ENCODE measurements around the gene NKX6-1. TPM values are rescaled to one million over a fixed set of nuclear protein-coding genes. Genes with fewer than 3 reads are reported as not detected.
A peak's percentile ranks its signal among the peaks of the same experiment; 100 is the strongest.

Gene NKX6-1
- total RNA-seq, 2 donors from 2014 or later: 1.2 TPM; not detected in 1

- TF ChIP-seq CTCF (IDR thresholded peaks at IDR 0.05): no peak
- no peak for ATAC-seq (ENCODE audit: insufficient number of reproducible peaks, low FRiP score, low read depth)
- DNase-seq (ENCODE audit: low spot score): no peak
- H3K9me3 ChIP-seq: no peaks in the 10 kb centered on the region
- no peaks in the 10 kb centered on the region for H3K4me1 ChIP-seq (ENCODE audit: control insufficient read depth in 1 of 2, low read depth in 2 of 2)
- no peaks in the 10 kb centered on the region for H3K27me3 ChIP-seq (replicated peaks; ENCODE audit: insufficient read depth)
- no peaks in the 10 kb centered on the region for H3K36me3 ChIP-seq
- no peak overlapping the region for H3K4me3 ChIP-seq
- H3K27ac ChIP-seq: no peak overlapping the region
These were observed 31.8 kb upstream of the NKX6-1 start for GRCh38 chr4:84530871-84531270.

GRCh38 chr4:84530454-84530853, 31.4 kb upstream of the NKX6-1 start:
- no peak for TF ChIP-seq CTCF (IDR thresholded peaks at IDR 0.05)
- no peaks in the 10 kb centered on the region for H3K27me3 ChIP-seq (replicated peaks; ENCODE audit: insufficient read depth)
- H3K4me1 ChIP-seq (ENCODE audit: control insufficient read depth in 1 of 2, low read depth in 2 of 2): no peaks in the 10 kb centered on the region
- no peak overlapping the region for H3K4me3 ChIP-seq
- no peak for DNase-seq (ENCODE audit: low spot score)
- no peak for ATAC-seq (ENCODE audit: insufficient number of reproducible peaks, low FRiP score, low read depth)
- H3K9me3 ChIP-seq: no peaks in the 10 kb centered on the region
- H3K27ac ChIP-seq: no peak overlapping the region
- H3K36me3 ChIP-seq: no peaks in the 10 kb centered on the region

- no peak for ATAC-seq (ENCODE audit: insufficient number of reproducible peaks, low FRiP score, low read depth)
- Histone ChIP-seq H3K27me3 (replicated peaks; ENCODE audit: insufficient read depth) (no peaks in the 10 kb centered on the region), H3K27ac (no peak overlapping the region), H3K4me3 (no peak overlapping the region), H3K36me3 (no peaks in the 10 kb centered on the region), H3K9me3 (no peaks in the 10 kb centered on the region), H3K4me1 (ENCODE audit: control insufficient read depth in 1 of 2, low read depth in 2 of 2) (no peaks in the 10 kb centered on the region)
- DNase-seq (ENCODE audit: low spot score): no peak
- peak; percentile 35 for TF ChIP-seq CTCF (IDR thresholded peaks at IDR 0.05)
These were observed 30.2 kb upstream of the NKX6-1 start for GRCh38 chr4:84529169-84529751.

GRCh38 chr4:84527391-84527790, 28.3 kb upstream of the NKX6-1 start:
- no peaks in the 10 kb centered on the region for H3K4me1 ChIP-seq (ENCODE audit: control insufficient read depth in 1 of 2, low read depth in 2 of 2)
- no peak for TF ChIP-seq CTCF (IDR thresholded peaks at IDR 0.05)
- no peak for DNase-seq (ENCODE audit: low spot score)
- H3K27me3 ChIP-seq (replicated peaks; ENCODE audit: insufficient read depth): no peaks in the 10 kb centered on the region
- H3K9me3 ChIP-seq: no peaks in the 10 kb centered on the region
- no peak overlapping the region for H3K4me3 ChIP-seq
- ATAC-seq (ENCODE audit: insufficient number of reproducible peaks, low FRiP score, low read depth): no peak
- H3K36me3 ChIP-seq: no peaks in the 10 kb centered on the region
- no peak overlapping the region for H3K27ac ChIP-seq

GRCh38 chr4:84515075-84515474, 16.0 kb upstream of the NKX6-1 start:
- TF ChIP-seq CTCF (IDR thresholded peaks at IDR 0.05): no peak
- Histone ChIP-seq H3K4me3 (no peak overlapping the region), H3K4me1 (ENCODE audit: control insufficient read depth in 1 of 2, low read depth in 2 of 2) (no peaks in the 10 kb centered on the region), H3K9me3 (no peaks in the 10 kb centered on the region), H3K27ac (no peak overlapping the region), H3K27me3 (replicated peaks; ENCODE audit: insufficient read depth) (no peaks in the 10 kb centered on the region), H3K36me3 (no peaks in the 10 kb centered on the region)
- DNase-seq (ENCODE audit: low spot score): no peak
- no peak for ATAC-seq (ENCODE audit: insufficient number of reproducible peaks, low FRiP score, low read depth)
